Tibial artery (tissue), 4 donors: ENCODE results near the gene HLTF.

Experiments used
- DNase-seq, 2 donors: peaks; one replicate each; pipeline ENCODE4 v3.0.0-alpha.2; 2019
- H3K27ac ChIP-seq, 2 donors: fragments of 200-600 bp; sonication (generic) in 1 of 2; 1 replicate in 1 of 2; 2 replicates in 1 of 2; pipeline ENCODE4 v1.5.1; 2018 to 2019; ENCODE audit warnings: mild to moderate bottlenecking in 1 of 2
- H3K27me3 ChIP-seq, 2 donors: fragments of 200-600 bp; sonication (generic) in 1 of 2; one replicate each; pipeline versions ENCODE4 v1.5.1 to v1.6.0; 2016 to 2019
- H3K36me3 ChIP-seq, 3 donors: fragments of 200-600 bp; sonication (generic) in 2 of 3; one replicate each; pipeline ENCODE4 v1.5.1; 2016 to 2019; ENCODE audit warnings: mild to moderate bottlenecking in 2 of 3
- H3K4me1 ChIP-seq, 4 donors: fragments of 200-600 bp; sonication (generic) in 2 of 4; 1 replicate in 3 of 4; 2 replicates in 1 of 4; pipeline ENCODE4 v1.5.1; 2016 to 2019
- H3K4me3 ChIP-seq, 2 donors: fragments of 200-600 bp; sonication (generic) in 1 of 2; 1 replicate in 1 of 2; 2 replicates in 1 of 2; pipeline ENCODE4 v1.5.1; 2018 to 2019; ENCODE audit warnings: mild to moderate bottlenecking in 2 of 2
- H3K9me3 ChIP-seq, 3 donors: fragments of 200-600 bp; sonication (generic) in 1 of 3; one replicate each; pipeline ENCODE4 v1.5.1; 2016 to 2019
- intact Hi-C: fragments of 100-400 bp; cut with DNase I; formaldehyde crosslinking; loops from one replicate; pipeline ENCODE4 v1.15.0; 2023; ENCODE audit warnings: low total_unique reads
- TF ChIP-seq, protein P1 (sequence below), 2 experiments: fragments of 200-600 bp in 1 of 2; fragments of 450-650 bp in 1 of 2; IDR thresholded peaks; one replicate each; pipeline ENCODE4 v1.5.1; 2017 to 2019; ENCODE audit warnings: antibody characterized with exemption in 2 of 2, mild to moderate bottlenecking in 1 of 2, moderate library complexity in 1 of 2

HLTF gene

DNA sequence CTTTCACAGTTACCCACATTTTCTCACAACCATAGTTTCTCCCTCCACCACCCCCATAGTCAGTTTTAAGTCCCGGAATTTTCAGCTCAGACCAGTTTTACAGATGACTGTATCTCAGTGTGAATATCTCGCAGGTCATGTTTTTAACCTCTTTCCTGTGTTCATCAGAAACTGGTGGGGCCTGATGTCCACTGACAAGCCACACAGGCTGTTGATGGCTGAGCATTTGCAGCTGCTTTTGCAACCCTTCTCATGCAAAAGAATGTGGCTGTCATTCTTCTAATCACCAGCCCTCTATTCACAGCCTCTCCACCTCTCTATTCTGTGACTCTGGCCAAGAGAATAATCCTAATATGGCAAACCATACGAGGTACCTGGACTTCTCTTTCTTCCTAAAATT is 86.5 kb downstream of the HLTF start:
- no peaks in the 10 kb centered on the region for H3K27me3 ChIP-seq
- no peaks in the 10 kb centered on the region for H3K9me3 ChIP-seq
- H3K27ac ChIP-seq: no peak overlapping the region
- DNase-seq: no peak
- no peak overlapping the region for H3K4me3 ChIP-seq
- TF ChIP-seq, protein P1, sequence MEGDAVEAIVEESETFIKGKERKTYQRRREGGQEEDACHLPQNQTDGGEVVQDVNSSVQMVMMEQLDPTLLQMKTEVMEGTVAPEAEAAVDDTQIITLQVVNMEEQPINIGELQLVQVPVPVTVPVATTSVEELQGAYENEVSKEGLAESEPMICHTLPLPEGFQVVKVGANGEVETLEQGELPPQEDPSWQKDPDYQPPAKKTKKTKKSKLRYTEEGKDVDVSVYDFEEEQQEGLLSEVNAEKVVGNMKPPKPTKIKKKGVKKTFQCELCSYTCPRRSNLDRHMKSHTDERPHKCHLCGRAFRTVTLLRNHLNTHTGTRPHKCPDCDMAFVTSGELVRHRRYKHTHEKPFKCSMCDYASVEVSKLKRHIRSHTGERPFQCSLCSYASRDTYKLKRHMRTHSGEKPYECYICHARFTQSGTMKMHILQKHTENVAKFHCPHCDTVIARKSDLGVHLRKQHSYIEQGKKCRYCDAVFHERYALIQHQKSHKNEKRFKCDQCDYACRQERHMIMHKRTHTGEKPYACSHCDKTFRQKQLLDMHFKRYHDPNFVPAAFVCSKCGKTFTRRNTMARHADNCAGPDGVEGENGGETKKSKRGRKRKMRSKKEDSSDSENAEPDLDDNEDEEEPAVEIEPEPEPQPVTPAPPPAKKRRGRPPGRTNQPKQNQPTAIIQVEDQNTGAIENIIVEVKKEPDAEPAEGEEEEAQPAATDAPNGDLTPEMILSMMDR (IDR thresholded peaks at IDR 0.05): no peak
- intact Hi-C loops: no loop called here
- H3K4me1 ChIP-seq: peaks cover 0 to 52% (median 13%) of the 10 kb centered on the region in 4 donors
- peaks cover 25 to 55% (median 43%) of the 10 kb centered on the region in 3 donors for H3K36me3 ChIP-seq

DNA sequence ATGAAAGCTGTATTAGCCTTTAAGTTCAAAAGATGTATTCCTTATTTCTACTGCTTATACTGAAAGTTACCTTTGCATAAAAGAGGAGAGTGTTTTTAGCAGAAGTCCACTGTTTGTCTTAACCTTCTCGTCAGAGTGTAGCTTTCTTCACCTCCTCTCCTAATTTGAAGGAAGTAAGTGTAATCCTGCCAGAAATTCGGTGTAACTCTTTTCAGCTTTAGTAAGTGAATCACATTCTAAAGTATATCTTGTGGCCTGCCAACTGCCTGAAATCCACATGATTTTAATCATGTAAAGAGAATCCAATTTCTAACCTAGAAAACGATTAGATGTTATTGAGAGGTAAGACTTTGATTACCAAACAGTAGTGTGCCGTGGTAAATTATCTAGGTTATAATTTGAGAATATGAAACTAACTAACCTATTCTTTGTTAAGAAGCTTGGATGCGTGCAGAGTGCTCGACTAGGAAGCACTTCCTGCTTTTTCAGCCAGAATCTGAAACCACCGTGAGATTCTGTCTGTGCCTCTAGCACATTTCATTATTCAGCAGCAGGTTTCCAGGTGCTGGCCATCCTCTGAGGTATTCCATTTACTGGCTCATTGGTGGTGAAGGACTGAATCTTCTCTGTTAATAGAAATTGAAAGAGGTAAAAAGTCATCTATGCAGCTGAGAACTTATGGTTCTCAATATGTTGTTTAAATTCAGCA is 87.5 kb downstream of the HLTF start:
- Histone ChIP-seq H3K27me3 (no peaks in the 10 kb centered on the region), H3K4me1 (peaks cover 0 to 48% (median 10%) of the 10 kb centered on the region in 4 donors), H3K4me3 (no peak overlapping the region), H3K36me3 (peaks cover 30 to 61% (median 48%) of the 10 kb centered on the region in 3 donors), H3K9me3 (no peaks in the 10 kb centered on the region), H3K27ac (peak overlapping the region; percentile 47 to 49)
- TF ChIP-seq, protein P1 (IDR thresholded peaks at IDR 0.05): no peak
- no peak for DNase-seq
- intact Hi-C loops: no loop called here

DNA sequence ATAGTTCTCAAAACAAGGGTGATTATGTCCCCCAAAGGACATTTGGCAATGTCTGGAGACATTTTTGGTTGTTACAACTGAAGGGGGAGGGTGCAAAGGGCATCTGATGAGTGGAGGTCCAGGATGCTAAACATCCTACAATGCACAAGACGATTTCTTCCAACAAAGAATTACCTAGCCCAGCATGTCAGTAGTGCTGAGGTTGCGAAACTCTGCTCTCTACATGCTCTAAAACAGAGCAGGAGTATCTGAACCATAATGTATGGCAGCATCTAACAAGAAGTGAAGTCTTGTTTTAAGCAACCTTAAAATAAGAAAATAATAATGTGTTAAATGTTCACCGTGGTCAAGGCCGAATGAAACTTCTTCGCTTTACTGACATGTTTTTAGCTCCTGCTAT is 88.0 kb downstream of the HLTF start:
- Histone ChIP-seq H3K27me3 (no peaks in the 10 kb centered on the region), H3K4me3 (no peak overlapping the region), H3K27ac (peak overlapping the region; percentile 47 to 49), H3K9me3 (no peaks in the 10 kb centered on the region), H3K36me3 (peaks cover 30 to 61% (median 48%) of the 10 kb centered on the region in 3 donors), H3K4me1 (peaks cover 0 to 50% (median 12%) of the 10 kb centered on the region in 4 donors)
- TF ChIP-seq, protein P1 (IDR thresholded peaks at IDR 0.05): no peak
- intact Hi-C loops: no loop called here
- no peak for DNase-seq

DNA sequence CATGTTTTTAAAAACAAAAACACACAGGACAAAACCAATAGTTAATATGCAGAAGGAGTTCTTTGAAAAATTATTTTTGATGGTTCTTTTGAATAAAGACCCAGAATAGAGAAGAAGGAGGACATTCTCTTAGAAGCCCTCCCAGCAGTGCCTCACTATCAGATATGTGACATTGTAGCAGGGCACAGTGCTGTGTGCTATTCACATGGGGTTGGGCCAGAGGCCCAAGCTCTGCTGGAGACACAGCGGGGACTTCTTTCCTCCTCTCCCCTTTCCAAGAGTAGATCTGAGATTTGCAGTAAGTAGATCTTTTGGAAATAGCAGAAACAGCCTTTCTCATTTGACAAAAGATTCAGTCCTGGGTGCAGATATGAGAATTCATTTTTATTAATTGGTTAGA is 88.7 kb downstream of the HLTF start:
- intact Hi-C loops: no loop called here
- peaks cover 0 to 57% (median 19%) of the 10 kb centered on the region in 4 donors for H3K4me1 ChIP-seq
- TF ChIP-seq, protein P1 (IDR thresholded peaks at IDR 0.05): no peak

DNA sequence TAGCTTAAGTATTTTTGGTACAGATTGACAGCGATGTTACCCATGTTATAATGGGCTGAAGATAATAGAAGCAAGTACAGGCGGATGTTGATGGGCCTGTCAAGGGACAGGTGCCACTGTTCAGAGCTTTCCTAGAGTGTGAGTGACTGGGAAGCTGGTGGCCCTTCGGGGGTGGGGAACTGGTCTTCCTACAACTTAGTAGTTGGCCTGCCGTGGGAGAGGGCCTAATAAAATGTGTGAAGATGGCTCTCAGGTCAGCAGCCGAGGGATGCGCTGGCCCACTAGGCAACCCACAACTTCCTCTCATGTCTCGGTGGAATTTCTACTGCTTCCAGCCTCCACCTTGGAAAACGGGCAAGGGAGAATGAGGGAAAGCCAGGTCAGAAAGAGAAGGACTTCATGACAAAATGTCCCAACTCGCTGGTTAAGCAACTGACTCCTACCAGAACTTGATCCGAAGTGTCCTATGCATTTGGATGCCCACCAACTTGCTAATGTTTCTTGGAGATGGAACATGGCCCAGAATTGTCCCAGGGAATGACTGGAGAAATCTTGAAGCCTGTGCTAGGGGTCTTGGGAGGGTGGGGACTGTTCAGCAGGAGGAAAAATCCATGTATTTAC is 93.6 kb downstream of the HLTF start:
- no peak for DNase-seq
- peaks cover 0 to 46% (median 12%) of the 10 kb centered on the region in 4 donors for H3K4me1 ChIP-seq
- H3K27me3 ChIP-seq: no peaks in the 10 kb centered on the region
- no peaks in the 10 kb centered on the region for H3K9me3 ChIP-seq
- H3K27ac ChIP-seq: peak overlapping the region; percentile 97 to 99
- intact Hi-C loops: no loop called here
- H3K36me3 ChIP-seq: peaks cover 30 to 34% (median 33%) of the 10 kb centered on the region in 3 donors
- H3K4me3 ChIP-seq: peak overlapping the region; percentile 77 to 93
- TF ChIP-seq, protein P1 (IDR thresholded peaks at IDR 0.05): no peak

More for the DNA sequence above, 88.7 kb downstream of the HLTF start:
- no peak overlapping the region for H3K27ac ChIP-seq
- H3K36me3 ChIP-seq: peaks cover 30 to 58% (median 48%) of the 10 kb centered on the region in 3 donors
- no peaks in the 10 kb centered on the region for H3K9me3 ChIP-seq
- H3K27me3 ChIP-seq: no peaks in the 10 kb centered on the region
- DNase-seq: no peak
- no peak overlapping the region for H3K4me3 ChIP-seq
